ENCODE measurements around the gene GAB4. TPM values are rescaled to one million over a fixed set of nuclear protein-coding genes. Genes with fewer than 3 reads are reported as not detected.

GAB4 gene
- total and polyA plus RNA-seq, 2 donors (not counting 1 experiment from before 2014, with no cell fraction given), result not detected

DNA sequence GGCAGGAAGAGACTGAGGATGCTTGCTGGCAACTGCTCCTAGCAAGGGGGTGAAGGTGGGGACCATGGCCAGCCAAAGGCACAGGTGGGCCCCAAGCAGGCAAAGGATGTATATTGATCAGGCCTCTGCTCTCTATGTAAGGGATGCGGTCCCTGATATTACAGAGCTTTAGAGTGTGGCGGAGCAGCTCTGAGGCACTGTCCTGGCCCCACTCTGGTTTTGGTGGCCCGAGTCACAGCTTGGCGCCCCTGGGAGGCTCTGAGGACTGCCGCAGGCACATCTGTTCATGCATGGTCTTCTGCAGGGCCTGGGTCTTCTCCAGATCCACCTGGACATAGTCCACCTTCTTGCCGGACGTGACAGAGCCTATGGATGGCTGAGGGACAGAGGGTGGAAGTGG, 45.5 kb downstream of the GAB4 start:
- no peak for TF ChIP-seq EZH2 (IDR thresholded peaks at IDR 0.05; ENCODE audit: low read length, missing control alignments)
- TF ChIP-seq, protein P1, sequence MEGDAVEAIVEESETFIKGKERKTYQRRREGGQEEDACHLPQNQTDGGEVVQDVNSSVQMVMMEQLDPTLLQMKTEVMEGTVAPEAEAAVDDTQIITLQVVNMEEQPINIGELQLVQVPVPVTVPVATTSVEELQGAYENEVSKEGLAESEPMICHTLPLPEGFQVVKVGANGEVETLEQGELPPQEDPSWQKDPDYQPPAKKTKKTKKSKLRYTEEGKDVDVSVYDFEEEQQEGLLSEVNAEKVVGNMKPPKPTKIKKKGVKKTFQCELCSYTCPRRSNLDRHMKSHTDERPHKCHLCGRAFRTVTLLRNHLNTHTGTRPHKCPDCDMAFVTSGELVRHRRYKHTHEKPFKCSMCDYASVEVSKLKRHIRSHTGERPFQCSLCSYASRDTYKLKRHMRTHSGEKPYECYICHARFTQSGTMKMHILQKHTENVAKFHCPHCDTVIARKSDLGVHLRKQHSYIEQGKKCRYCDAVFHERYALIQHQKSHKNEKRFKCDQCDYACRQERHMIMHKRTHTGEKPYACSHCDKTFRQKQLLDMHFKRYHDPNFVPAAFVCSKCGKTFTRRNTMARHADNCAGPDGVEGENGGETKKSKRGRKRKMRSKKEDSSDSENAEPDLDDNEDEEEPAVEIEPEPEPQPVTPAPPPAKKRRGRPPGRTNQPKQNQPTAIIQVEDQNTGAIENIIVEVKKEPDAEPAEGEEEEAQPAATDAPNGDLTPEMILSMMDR (conservative IDR thresholded peaks at IDR 0.05 in 1 of 2, IDR thresholded peaks at IDR 0.05 in 1 of 2; ENCODE audit: low read depth in 1 of 2, low read length in 2 of 2), result no peak
- H3K27ac ChIP-seq (ENCODE audit: insufficient read depth, low read length), result no peak overlapping the region
- no peak for DNase-seq (ENCODE audit: low read depth in 2 of 2)
- H3K9ac ChIP-seq (ENCODE audit: insufficient read depth, low read length), result no peak overlapping the region
- no peak overlapping the region for H3K4me2 ChIP-seq (ENCODE audit: extremely low read depth, insufficient read depth, low read length)
- no peaks in the 10 kb centered on the region for H3K4me1 ChIP-seq (ENCODE audit: control insufficient read depth, extremely low read depth, insufficient read depth, low read length)
- H3K79me2 ChIP-seq (ENCODE audit: control insufficient read depth, insufficient read depth, low read length), result no peaks in the 10 kb centered on the region
- no peaks in the 10 kb centered on the region for H4K20me1 ChIP-seq (ENCODE audit: control insufficient read depth, extremely low read depth, insufficient read depth, low read length)
- no peaks in the 10 kb centered on the region for H3K9me3 ChIP-seq (ENCODE audit: control insufficient read depth, insufficient read depth, low read depth, low read length)
- H3K36me3 ChIP-seq (ENCODE audit: control insufficient read depth, insufficient read depth, low read length), result no peaks in the 10 kb centered on the region
- H2AFZ ChIP-seq (ENCODE audit: low read length), result no peak overlapping the region
- H3K27me3 ChIP-seq (ENCODE audit: control insufficient read depth, insufficient read depth, low read length), result no peaks in the 10 kb centered on the region
- H3K4me3 ChIP-seq (replicated peaks in 1 of 4; ENCODE audit: control extremely low read depth in 1 of 4, insufficient read depth in 1 of 4, low read depth in 3 of 4, low read length in 4 of 4), result no peak overlapping the region

DNA sequence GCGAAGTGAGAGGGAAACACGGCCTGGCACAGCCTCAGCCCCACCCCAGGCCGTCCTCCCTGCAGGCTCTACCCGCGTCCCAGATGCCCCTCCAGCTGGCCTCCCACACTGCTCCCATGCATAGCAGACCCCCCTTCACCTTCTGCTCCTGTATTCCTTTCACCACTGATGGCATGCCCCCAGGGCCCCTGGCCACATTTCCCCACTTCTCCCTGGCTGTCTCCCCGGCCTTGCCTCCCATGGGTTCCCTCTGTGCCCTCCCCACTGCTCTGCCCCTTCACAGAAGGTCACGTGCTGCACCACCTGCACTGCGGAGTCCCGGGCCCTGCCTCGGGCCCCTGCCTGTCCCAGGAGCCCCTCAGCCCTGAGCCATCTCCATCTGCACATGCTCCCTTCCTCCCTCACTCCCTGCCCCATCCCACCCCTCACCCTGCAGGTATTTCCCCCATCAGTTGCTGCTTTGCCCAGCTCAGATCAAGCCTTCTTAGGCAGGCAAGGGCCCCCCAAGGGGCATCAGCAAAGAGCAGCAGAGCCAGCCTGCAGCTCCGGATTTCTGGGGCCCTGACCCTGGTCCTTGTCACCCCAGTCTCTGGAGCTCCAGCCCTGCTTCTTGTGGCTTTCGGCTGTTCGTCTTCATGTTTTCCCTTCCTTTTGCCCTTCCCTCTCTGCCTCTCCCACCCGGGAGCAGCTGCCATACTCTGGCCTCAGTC, 46.4 kb downstream of the GAB4 start:
- no peak overlapping the region for H2AFZ ChIP-seq (ENCODE audit: low read length)
- H3K4me1 ChIP-seq (ENCODE audit: control insufficient read depth, extremely low read depth, insufficient read depth, low read length), result no peaks in the 10 kb centered on the region
- H3K9me3 ChIP-seq (ENCODE audit: control insufficient read depth, insufficient read depth, low read depth, low read length), result no peaks in the 10 kb centered on the region
- TF ChIP-seq, protein P1 (conservative IDR thresholded peaks at IDR 0.05 in 1 of 2, IDR thresholded peaks at IDR 0.05 in 1 of 2; ENCODE audit: low read depth in 1 of 2, low read length in 2 of 2), result no peak
- H3K27me3 ChIP-seq (ENCODE audit: control insufficient read depth, insufficient read depth, low read length), result no peaks in the 10 kb centered on the region
- no peak for DNase-seq (ENCODE audit: low read depth in 2 of 2)
- no peak overlapping the region for H3K4me3 ChIP-seq (replicated peaks in 1 of 4; ENCODE audit: control extremely low read depth in 1 of 4, insufficient read depth in 1 of 4, low read depth in 3 of 4, low read length in 4 of 4)
- H3K9ac ChIP-seq (ENCODE audit: insufficient read depth, low read length), result no peak overlapping the region
- H4K20me1 ChIP-seq (ENCODE audit: control insufficient read depth, extremely low read depth, insufficient read depth, low read length), result no peaks in the 10 kb centered on the region
- H3K27ac ChIP-seq (ENCODE audit: insufficient read depth, low read length), result no peak overlapping the region
- H3K79me2 ChIP-seq (ENCODE audit: control insufficient read depth, insufficient read depth, low read length), result no peaks in the 10 kb centered on the region
- no peak overlapping the region for H3K4me2 ChIP-seq (ENCODE audit: extremely low read depth, insufficient read depth, low read length)
- H3K36me3 ChIP-seq (ENCODE audit: control insufficient read depth, insufficient read depth, low read length), result no peaks in the 10 kb centered on the region

DNA sequence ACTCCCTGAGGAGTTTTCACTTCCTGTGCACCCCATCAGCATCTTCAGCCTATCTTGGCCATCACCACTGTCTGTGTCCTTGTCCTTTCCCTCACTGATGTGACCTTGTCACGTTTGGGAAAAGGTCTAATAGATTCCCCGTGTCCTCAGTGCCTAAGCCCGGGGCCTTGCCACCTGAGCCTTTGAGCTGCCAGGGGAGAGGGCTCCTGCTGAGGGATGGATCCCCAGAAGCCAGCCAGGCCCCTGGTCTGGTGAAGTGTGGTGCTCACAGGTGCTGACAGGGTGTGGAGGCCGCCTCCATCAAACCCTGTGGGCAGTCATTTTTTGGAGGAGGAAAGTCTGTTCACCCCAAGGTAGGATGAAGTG, 47.2 kb downstream of the GAB4 start:
- Histone ChIP-seq H3K36me3 (ENCODE audit: control insufficient read depth, insufficient read depth, low read length) (no peaks in the 10 kb centered on the region), H3K9me3 (ENCODE audit: control insufficient read depth, insufficient read depth, low read depth, low read length) (no peaks in the 10 kb centered on the region), H3K27ac (ENCODE audit: insufficient read depth, low read length) (no peak overlapping the region), H3K79me2 (ENCODE audit: control insufficient read depth, insufficient read depth, low read length) (no peaks in the 10 kb centered on the region), H3K4me2 (ENCODE audit: extremely low read depth, insufficient read depth, low read length) (no peak overlapping the region), H4K20me1 (ENCODE audit: control insufficient read depth, extremely low read depth, insufficient read depth, low read length) (no peaks in the 10 kb centered on the region), H3K4me1 (ENCODE audit: control insufficient read depth, extremely low read depth, insufficient read depth, low read length) (no peaks in the 10 kb centered on the region), H2AFZ (ENCODE audit: low read length) (no peak overlapping the region), H3K9ac (ENCODE audit: insufficient read depth, low read length) (no peak overlapping the region), H3K27me3 (ENCODE audit: control insufficient read depth, insufficient read depth, low read length) (no peaks in the 10 kb centered on the region), H3K4me3 (replicated peaks in 1 of 4; ENCODE audit: control extremely low read depth in 1 of 4, insufficient read depth in 1 of 4, low read depth in 3 of 4, low read length in 4 of 4) (no peak overlapping the region)
- TF ChIP-seq, protein P1 (conservative IDR thresholded peaks at IDR 0.05 in 1 of 2, IDR thresholded peaks at IDR 0.05 in 1 of 2; ENCODE audit: low read depth in 1 of 2, low read length in 2 of 2), result no peak
- TF ChIP-seq EZH2 (IDR thresholded peaks at IDR 0.05; ENCODE audit: low read length, missing control alignments), result no peak
- no peak for DNase-seq (ENCODE audit: low read depth in 2 of 2)

Measured in fibroblast of lung (primary cell).